NCI-H82 treated with DMSO at 0.1 percent for 48 hours (cell line): ENCODE measurements around the gene MTMR2.
"Not testable (repeated sequence)": the region's sequence is repeated elsewhere in the genome, so short reads cannot be mapped to it uniquely, and the experiment has no call there.

ENCODE experiments used
- DNase-seq: peaks from one replicate; lab custom pipeline; 2025; ENCODE audit not compliant: unreplicated experiment; lab: John Stamatoyannopoulos, UW

The MTMR2 gene

GRCh38 chr11:95827696-95828095 lies 96.2 kb downstream of the MTMR2 start:
- no peak for DNase-seq

- no peak for DNase-seq
Observed at GRCh38 chr11:95821640-95822039, 102.3 kb downstream of the MTMR2 start.

GRCh38 chr11:95816037-95816436 lies 107.9 kb downstream of the MTMR2 start:
- DNase-seq, result no peak

GRCh38 chr11:95811052-95811451 lies 112.9 kb downstream of the MTMR2 start:
- DNase-seq, result not testable (repeated sequence)

- DNase-seq, result not testable (repeated sequence)
Observed at GRCh38 chr11:95806464-95806863, 117.4 kb downstream of the MTMR2 start.

GRCh38 chr11:95805869-95806268 lies 118.0 kb downstream of the MTMR2 start:
- DNase-seq, result no peak

- no peak for DNase-seq
Observed at GRCh38 chr11:95803973-95804372, 119.9 kb downstream of the MTMR2 start.

- DNase-seq, result no peak
Observed at GRCh38 chr11:95802806-95803205, 121.1 kb downstream of the MTMR2 start.

- DNase-seq, result no peak
Observed at GRCh38 chr11:95800438-95800837, 123.5 kb downstream of the MTMR2 start.

- DNase-seq, result no peak
Observed at GRCh38 chr11:95799546-95799945, 124.4 kb downstream of the MTMR2 start.

GRCh38 chr11:95796501-95796900 lies 127.4 kb downstream of the MTMR2 start:
- DNase-seq, result no peak

- no peak for DNase-seq
Observed at GRCh38 chr11:95795627-95796295, 128.1 kb downstream of the MTMR2 start.

GRCh38 chr11:95794086-95794485 lies 129.8 kb downstream of the MTMR2 start:
- no peak for DNase-seq

- no peak for DNase-seq
Observed at GRCh38 chr11:95793116-95793515, 130.8 kb downstream of the MTMR2 start.

GRCh38 chr11:95792700-95793099 lies 131.2 kb downstream of the MTMR2 start:
- DNase-seq, result no peak

GRCh38 chr11:95792200-95792599 lies 131.7 kb downstream of the MTMR2 start:
- DNase-seq, result no peak

- DNase-seq, result no peak
Observed at GRCh38 chr11:95791709-95792033, 132.2 kb downstream of the MTMR2 start.

- DNase-seq, result peak; percentile 8
Observed at GRCh38 chr11:95790933-95791708, 132.8 kb downstream of the MTMR2 start.

GRCh38 chr11:95790123-95790932 lies 133.6 kb downstream of the MTMR2 start, which contains the start of gene CEP57:
Gene CEP57 (plus strand): TSS chr11:95790498. CDS start chr11:95790699, 201 bp downstream.
- peak; percentile 87 for DNase-seq

GRCh38 chr11:95789506-95790122 lies 134.3 kb downstream of the MTMR2 start, which contains the start of gene FAM76B:
Gene FAM76B (minus strand): TSS chr11:95789782. CDS start chr11:95789478, 304 bp downstream.
- peak; percentile 88 for DNase-seq

GRCh38 chr11:95788921-95789505 lies 134.9 kb downstream of the MTMR2 start:
- no peak for DNase-seq
